COLO829 (cell line): Measurements from ENCODE around the gene TMEM222.

ENCODE experiments used
- DNase-seq: peaks from one replicate; pipeline ENCODE4 v3.0.0; 2012; ENCODE audit warnings: low spot score

Gene TMEM222

GRCh38 chr1:27359822-27360158, 37.8 kb downstream of the TMEM222 start:
- DNase-seq, result no peak

- no peak for DNase-seq
These were observed 38.4 kb downstream of the TMEM222 start for GRCh38 chr1:27360159-27361043.

- no peak for DNase-seq
These were observed 39.1 kb downstream of the TMEM222 start for GRCh38 chr1:27361044-27361402.

- no peak for DNase-seq
These were observed 39.6 kb downstream of the TMEM222 start for GRCh38 chr1:27361553-27361952.

- no peak for DNase-seq
These were observed 42.1 kb downstream of the TMEM222 start for GRCh38 chr1:27363766-27364695.

- no peak for DNase-seq
These were observed 42.9 kb downstream of the TMEM222 start for GRCh38 chr1:27364696-27365371.

- peak; percentile 87 for DNase-seq
These were observed 43.6 kb downstream of the TMEM222 start for GRCh38 chr1:27365372-27366112.

GRCh38 chr1:27366113-27366410, 44.1 kb downstream of the TMEM222 start:
- DNase-seq, result peak; percentile 51

- DNase-seq, result peak; percentile 72
These were observed 44.6 kb downstream of the TMEM222 start, which contains the start of gene MAP3K6 for GRCh38 chr1:27366411-27367159. Gene MAP3K6, minus strand, starts transcription at chr1:27366961. Its CDS starts 364 bp downstream, at chr1:27366597.

- no peak for DNase-seq
These were observed 45.2 kb downstream of the TMEM222 start for GRCh38 chr1:27367160-27367650.

GRCh38 chr1:27368869-27369582, 47.1 kb downstream of the TMEM222 start:
- no peak for DNase-seq

- DNase-seq, result no peak
These were observed 50.3 kb downstream of the TMEM222 start for GRCh38 chr1:27372022-27372807.

- DNase-seq, result no peak
These were observed 51.1 kb downstream of the TMEM222 start for GRCh38 chr1:27372808-27373690.

GRCh38 chr1:27374362-27375086, 52.6 kb downstream of the TMEM222 start, which contains the start of gene FCN3:
Gene FCN3, minus strand, starts transcription at chr1:27374824. Its CDS starts 6 bp downstream, at chr1:27374818.
- no peak for DNase-seq

GRCh38 chr1:27377760-27378495, 56.0 kb downstream of the TMEM222 start:
- no peak for DNase-seq

- no peak for DNase-seq
These were observed 57.7 kb downstream of the TMEM222 start for GRCh38 chr1:27379564-27380122.
